DMS 273 (cell line): Measurements from ENCODE around the gene PCDHAC1.

ENCODE experiments used
- DNase-seq: peaks from one replicate; lab custom pipeline; 2025; ENCODE audit not compliant: unreplicated experiment; lab: John Stamatoyannopoulos, UW

Gene PCDHAC1

DNA sequence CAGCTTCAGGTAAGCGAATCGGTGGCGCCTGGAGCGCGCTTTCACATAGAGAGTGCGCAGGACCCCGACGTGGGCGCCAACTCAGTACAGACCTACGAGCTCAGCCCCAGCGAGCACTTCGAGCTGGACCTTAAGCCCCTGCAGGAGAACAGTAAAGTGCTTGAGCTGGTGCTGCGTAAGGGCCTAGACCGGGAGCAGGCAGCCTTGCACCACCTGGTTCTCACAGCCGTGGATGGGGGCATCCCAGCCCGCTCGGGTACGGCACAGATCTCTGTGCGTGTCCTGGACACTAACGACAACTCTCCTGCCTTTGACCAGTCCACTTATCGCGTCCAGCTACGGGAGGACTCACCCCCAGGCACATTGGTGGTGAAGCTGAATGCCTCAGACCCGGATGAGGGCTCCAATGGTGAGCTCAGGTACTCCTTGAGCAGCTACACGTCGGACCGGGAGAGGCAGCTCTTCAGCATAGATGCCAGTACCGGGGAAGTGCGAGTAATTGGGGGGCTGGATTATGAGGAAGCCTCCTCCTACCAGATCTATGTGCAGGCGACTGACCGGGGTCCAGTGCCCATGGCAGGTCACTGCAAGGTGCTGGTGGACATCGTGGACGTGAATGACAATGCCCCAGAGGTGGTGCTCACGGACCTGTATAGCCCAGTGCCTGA lies 41.3 kb downstream of the PCDHAC1 start:
- no peak for DNase-seq

DNA sequence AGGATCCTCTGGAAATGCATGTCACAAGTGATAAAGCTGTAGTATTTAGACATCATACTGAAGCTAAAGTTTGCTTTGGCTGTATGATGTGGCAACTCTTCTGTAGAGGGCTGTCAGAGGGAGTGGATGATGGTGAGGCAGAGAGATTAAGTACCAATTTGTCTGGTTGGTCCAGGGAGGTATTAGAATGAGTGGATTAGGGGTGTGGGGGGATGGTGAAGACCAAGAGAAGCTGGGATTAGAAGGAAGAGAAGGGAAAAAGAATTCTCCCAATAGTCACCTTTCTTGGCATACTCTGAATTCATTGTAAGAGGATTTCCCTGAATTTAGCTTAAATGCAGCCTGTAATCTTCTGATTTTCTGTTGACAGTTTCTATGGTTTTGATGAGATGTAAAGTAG lies 43.8 kb downstream of the PCDHAC1 start:
- DNase-seq, result no peak

DNA sequence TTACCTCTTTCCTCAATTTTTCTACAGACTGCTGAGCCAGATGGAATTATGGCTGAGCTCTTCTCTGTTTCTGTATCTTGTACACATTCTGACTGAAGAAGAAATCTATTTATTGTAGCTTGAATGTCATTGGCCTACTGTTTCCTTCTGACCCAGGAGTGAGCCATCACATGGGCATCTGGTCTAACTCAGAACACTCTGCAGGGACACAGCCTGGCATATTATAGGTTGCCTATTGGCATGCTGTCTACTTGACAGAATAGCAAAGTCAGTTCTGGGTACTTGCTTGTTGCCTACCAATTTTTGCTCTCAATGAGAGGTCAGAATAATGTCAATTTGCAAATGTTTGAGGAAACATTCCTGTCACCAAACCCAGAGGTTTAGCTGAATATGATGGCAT lies 47.5 kb downstream of the PCDHAC1 start:
- no peak for DNase-seq

DNA sequence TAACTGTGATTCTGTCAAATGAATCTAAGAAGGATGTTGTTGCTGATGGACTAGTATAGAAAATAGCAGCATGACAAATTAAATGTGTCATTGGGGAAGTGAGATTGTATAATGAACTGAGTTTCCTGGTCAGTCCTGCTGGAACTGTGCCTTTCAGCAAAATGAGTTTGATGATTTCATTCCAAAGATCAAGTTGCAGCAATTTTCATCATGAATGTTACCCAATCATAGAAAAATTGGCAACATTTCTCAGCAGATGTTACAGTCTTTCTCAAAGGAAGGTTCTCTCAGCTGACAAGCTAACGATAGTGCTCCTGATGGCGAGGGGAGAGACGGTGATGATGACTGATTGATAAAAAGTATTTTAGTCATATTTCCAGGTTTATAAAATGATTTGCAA lies 50.9 kb downstream of the PCDHAC1 start:
- DNase-seq, result peak; percentile 73

DNA sequence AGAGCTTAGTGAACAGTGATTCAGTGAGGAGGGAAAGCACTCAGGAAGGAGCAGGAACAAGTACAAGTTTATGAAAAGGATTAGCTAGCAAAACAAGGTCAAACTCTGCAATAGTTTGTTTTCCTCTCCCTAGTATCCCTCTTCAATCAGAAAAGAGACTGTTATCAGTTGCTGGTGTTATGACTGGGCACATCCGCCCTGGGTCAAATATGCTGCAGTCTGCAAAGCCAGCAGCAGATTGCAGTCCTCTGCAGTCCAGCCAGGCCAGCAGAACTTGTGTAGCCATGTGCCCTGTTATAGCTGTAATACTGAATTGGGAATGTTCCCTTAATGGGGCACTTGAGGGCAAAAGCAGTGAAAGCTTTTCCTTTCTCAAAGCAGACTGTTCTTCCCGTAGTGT lies 52.2 kb downstream of the PCDHAC1 start:
- DNase-seq, result no peak

DNA sequence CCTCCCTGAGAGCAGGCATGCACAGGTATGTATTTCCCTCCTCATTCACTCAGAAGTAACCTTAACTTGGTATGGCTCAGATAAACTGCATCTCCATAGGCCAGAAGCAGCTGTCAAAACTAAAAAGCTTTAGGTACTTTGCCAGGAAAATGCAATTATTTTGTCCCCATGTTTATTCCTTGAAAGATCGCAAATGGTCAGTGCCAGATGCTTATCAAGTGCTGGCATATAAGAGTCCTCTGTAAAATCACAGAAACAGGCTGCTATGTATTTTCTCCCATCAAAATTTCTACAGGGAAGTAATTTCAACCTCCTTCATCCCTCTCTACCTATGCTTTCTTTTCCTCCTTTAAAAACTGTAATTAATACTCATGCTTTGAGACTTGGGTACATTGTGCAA lies 52.9 kb downstream of the PCDHAC1 start:
- DNase-seq, result peak; percentile 12
